NCI-H82 treated with DMSO at 0.1 percent for 48 hours (cell line): ENCODE data around the gene PRPF38A.
A peak's percentile ranks its signal among the peaks of the same experiment; 100 is the strongest.

Source experiments
- DNase-seq: peaks from one replicate; lab custom pipeline; 2025; ENCODE audit not compliant: unreplicated experiment; lab: John Stamatoyannopoulos, UW

PRPF38A gene

GRCh38 chr1:52404116-52404974, at the start of gene PRPF38A, which contains the start of gene ORC1:
PRPF38A (plus strand) TSS chr1:52404602; CDS start chr1:52404750, 148 bp downstream.
ORC1 (minus strand) TSS chr1:52404423; CDS start chr1:52402223, 2,200 bp downstream.
- DNase-seq, result peak; percentile 95

GRCh38 chr1:52355436-52355835, 49.0 kb upstream of the PRPF38A start:
- DNase-seq, result no peak

- DNase-seq, result no peak
These were observed 48.4 kb upstream of the PRPF38A start for GRCh38 chr1:52355847-52356505.

GRCh38 chr1:52356818-52357355, 47.5 kb upstream of the PRPF38A start:
- no peak for DNase-seq

GRCh38 chr1:52357397-52357796, 47.0 kb upstream of the PRPF38A start:
- DNase-seq, result no peak

GRCh38 chr1:52358851-52359497, 45.4 kb upstream of the PRPF38A start:
- no peak for DNase-seq

- DNase-seq, result no peak
These were observed 44.5 kb upstream of the PRPF38A start for GRCh38 chr1:52359676-52360594.

DNA sequence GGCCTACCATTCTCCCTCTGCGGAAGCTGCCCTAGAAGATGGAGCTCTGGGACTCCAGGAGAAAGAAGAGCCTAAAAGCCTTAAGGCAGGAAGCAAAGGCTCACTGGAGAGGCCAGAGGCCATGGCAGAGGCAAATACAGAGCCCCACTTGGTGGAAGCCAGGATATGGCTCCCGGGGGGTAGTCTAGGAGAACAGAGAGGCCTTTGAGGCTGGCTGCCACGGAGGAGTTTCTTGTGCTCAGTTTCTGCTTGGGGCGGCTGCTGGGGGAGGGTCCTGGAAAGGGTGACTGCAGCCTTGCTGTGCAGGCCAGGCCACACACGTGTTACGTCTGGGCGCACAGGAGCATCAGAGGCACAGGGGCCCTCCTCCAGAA, 43.8 kb upstream of the PRPF38A start:
- DNase-seq, result no peak

DNA sequence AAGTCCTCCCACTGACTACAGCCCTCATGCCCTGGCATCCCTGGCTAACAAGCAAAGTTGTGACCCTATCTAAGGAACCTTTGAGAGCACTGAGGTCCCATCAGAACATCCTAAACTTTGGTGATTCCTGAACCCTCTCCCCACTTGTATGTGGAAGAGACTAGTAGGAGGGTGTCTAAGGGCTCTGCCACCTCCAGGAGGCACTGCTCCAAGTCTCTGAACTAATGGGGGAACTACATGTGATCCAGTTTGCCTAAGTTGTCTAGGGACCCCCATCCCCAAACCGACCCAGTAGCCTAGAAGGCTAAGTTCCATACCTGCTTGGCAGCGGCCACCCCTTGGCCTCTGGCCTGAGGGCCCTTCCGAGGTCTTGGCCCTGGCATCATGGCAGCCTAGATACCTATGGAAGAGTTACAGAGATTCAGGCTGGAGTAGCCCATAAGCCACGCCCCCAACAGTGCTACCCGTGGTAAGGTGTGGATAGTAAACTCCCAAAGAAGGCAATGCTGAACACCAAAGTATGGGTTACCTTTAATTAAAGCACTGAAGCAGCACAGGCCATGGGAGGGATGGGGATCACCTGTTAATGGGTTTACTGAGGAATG, 40.1 kb upstream of the PRPF38A start:
- DNase-seq, result no peak

DNA sequence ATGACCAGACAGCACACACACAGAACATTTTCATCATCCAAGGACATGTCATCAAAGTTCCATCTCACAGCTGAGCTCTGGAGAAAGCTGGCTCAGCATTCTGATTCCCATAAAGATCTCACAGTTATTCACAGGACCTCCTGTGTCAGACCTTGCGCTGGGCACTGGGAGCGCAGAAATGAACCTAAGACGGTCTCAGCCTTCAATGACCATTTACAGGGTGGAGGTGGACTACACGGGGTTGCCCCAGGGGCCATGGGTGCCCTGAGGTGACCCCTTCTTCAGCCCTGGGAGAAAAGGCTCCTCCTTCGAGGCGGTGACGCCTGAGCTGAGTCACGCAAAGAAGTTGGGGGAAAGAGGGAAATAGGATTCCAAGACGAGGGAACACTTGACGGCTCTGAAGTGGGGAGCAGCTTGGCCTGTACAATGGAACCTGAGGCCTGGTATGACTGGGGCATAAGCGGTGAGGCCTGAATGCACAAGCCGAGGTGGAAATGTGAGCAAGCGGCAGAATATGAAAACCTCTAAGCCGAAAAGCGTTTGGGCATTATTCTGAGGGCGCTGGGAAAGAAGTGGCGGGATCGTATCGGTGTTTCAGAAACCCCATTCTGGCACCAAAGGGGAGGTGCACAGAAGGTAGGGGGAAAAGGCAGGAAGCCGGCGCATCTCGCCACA, 39.2 kb upstream of the PRPF38A start:
- no peak for DNase-seq

- peak; percentile 95 for DNase-seq
These were observed 38.5 kb upstream of the PRPF38A start, which contains the start of gene CC2D1B for GRCh38 chr1:52365746-52366516. CC2D1B (minus strand) TSS chr1:52366205; CDS start chr1:52364620, 1,585 bp downstream.

- no peak for DNase-seq
These were observed 37.9 kb upstream of the PRPF38A start for GRCh38 chr1:52366517-52366827.

GRCh38 chr1:52367272-52367671, 37.1 kb upstream of the PRPF38A start:
- no peak for DNase-seq

GRCh38 chr1:52368383-52369172, 35.8 kb upstream of the PRPF38A start:
- DNase-seq, result peak; percentile 15

- DNase-seq, result peak; percentile 64
These were observed 34.6 kb upstream of the PRPF38A start for GRCh38 chr1:52369851-52370250.

- no peak for DNase-seq
These were observed 19.0 kb upstream of the PRPF38A start for GRCh38 chr1:52385376-52385775.

DNA sequence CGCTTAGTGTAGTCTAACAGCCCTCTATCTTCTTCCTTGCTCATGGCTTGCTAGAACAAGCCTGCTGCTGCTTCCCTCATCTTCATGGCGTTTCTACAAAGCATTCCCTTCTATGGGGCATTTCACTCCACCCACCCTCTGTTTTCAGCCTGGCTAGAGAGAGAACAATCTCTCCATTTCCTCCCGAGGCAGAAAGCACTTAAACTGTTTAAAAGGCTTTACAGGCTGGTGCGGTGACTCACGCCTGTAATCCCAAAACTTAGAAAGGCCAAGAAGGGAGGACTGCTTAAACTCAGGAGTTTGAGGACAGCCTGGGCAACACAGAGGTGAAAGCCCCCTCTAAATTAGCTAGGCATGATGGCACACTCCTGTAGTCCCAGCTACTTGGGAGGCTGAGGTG, 17.9 kb upstream of the PRPF38A start:
- DNase-seq, result no peak

GRCh38 chr1:52393174-52393573, 11.2 kb upstream of the PRPF38A start:
- DNase-seq, result no peak
